ENCODE measurements around the gene PTPRN2.
A peak's percentile ranks its signal among the peaks of the same experiment; 100 is the strongest.

Gene PTPRN2

DNA sequence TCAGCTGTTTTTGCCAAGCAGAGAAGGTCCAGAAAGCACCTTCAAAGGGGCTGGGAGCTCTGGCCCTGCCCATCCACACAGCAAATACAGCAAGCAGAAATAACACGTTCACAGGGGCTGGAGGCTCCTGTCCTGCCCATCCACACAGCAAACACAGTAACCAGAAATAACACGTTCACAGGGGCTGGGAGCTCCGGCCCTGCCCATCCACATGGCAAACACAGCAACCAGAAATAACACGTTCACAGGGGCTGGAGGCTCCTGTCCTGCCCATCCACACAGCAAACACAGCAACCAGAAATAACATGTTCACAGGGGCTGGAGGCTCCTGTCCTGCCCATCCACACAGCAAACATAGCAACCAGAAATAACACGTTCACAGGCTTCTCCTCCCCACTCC, 558.1 kb downstream of the PTPRN2 start:
- DNase-seq, result no peak

DNA sequence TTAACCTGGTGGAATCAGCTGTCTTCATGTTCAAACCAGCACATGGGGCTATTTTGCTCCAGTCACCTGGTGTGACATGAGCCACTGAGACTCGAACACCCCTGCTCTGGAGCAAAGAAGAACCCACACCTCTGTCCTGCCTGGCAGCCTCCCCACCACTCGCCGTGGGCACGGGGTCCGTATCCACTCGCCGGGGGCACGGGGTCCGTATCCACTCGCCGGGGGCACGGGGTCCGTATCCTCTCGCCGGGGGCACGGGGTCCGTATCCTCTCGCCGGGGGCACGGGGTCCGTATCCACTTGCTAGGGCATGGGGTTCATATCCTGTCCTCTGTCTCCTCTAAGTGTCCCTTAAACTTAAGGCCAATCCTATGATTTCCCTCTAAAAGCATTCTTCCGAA, 558.7 kb downstream of the PTPRN2 start:
- no peak for DNase-seq

DNA sequence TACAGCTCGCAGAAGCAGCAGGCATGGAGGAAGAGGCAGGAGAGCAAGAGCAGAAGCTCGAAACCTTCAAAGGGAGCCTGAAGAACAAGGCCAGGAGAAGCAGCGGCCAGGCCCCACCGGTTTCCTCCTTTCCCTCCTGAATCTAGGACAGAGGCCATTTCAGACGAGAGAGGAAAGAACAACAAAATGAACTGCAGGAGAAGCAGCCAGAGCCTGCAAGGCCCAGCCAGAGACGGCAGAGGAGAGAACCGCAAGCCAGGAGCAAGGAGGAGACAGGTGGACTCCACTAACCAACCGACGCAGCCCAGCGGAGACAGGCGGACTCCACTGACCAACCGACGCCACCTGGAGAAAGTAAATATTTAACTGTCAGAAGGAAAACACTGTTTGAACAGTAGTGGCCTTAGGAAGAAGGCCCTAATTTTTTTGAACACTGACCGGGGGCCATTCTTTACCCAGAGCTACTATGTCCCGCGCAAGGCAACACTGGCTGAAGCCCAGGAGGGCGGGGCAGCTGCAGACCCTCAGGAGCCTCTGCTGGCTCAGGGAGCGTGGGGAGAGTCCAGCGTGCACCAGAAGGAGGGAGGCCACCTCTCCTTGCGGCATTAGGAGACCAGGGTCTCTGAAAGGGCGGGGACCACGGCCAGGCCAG, 559.2 kb downstream of the PTPRN2 start:
- DNase-seq, result no peak

- no peak for DNase-seq
Observed at GRCh38 chr7:158027646-158028045, 560.0 kb downstream of the PTPRN2 start.

- no peak for DNase-seq
Observed at GRCh38 chr7:158026636-158027265, 560.9 kb downstream of the PTPRN2 start.

DNA sequence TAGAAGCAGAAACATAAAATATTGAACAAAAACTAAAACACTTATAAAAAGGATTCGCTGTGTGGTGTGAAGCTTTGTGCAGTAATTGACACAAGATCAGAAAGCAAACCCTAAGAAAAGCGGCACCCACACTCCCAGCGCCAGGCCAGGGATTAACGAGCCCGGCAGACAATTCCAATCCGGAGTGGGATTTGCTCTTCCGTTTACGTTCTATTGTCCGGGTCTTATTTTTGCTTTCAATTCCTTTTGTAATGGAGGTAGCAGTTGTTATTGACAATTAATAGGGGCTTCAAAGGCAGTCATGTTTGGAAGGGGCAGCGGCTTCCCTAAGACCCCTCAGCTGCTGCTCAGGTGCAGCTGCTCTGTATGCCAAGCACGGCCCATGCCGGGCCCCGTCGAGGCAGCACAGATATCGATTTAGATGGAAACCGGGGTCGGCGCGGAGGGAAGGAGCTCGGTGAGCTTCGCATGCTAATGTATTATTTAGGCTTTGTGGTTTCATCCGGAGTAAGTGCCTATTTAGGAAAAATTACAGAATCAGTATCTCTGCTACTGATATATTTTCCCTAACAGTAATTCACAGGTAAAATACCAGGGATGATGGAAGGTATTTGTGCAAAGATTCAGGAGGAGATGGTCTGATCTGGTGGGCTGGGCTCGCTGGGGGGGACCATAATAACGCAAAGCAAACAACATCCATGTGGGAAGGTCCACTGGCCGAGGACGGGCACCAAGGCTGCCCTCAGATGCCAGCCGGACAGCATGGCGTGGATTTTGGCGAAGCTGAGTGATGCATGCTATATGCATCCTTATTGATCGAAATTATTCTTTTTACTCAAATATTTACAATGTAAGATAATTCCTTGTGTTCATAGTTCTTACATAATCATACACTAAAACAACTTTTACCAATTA, 561.7 kb downstream of the PTPRN2 start:
- no peak for DNase-seq

DNA sequence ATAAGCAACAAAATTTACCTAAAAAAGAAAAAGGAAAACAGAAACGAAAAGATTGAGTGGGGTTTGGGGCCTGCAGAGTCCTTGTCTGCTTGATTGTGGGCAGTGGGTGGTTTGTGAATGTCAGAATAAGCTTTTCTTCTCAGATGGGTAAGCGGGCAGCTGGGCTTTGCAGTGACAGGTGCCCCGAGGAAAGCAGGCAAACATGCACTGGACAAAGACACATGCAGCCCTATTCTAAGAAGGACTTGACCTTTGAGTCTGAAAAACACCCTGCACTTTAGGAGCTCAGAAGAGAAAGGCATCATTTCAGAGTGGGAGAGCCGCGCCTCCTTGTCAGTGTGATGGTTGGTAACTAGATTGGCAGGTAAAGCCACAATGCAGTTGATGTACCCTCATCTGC, 562.7 kb downstream of the PTPRN2 start:
- DNase-seq, result no peak

GRCh38 chr7:158024351-158024715, 563.3 kb downstream of the PTPRN2 start:
- no peak for DNase-seq

GRCh38 chr7:158023681-158024350, 563.8 kb downstream of the PTPRN2 start:
- no peak for DNase-seq

GRCh38 chr7:158023157-158023556, 564.5 kb downstream of the PTPRN2 start:
- DNase-seq, result no peak

- DNase-seq, result no peak
Observed at GRCh38 chr7:158022601-158023000, 565.0 kb downstream of the PTPRN2 start.

- no peak for DNase-seq
Observed at GRCh38 chr7:158021836-158022235, 565.8 kb downstream of the PTPRN2 start.

DNA sequence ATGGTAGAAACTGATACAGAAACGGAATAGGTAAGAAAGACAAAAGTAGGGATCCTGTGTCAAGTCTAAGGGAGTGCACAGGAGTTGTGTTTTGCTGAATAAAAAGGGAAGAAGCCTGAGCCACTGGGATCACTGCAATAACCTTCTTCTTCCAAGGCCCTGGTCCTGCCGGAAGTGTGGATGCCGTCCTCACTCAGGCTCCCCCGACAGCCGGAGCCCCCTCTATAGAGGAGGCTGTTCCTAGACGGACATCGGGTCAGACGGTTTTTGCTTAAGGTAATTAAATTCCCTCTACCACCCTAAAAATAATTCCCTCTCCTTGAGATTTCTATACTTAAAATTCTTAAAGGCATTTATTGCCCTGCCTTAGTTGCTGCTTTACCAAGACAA, 566.9 kb downstream of the PTPRN2 start:
- DNase-seq, result no peak

GRCh38 chr7:158019726-158020705, 567.6 kb downstream of the PTPRN2 start:
- DNase-seq, result no peak

GRCh38 chr7:158018971-158019645, 568.5 kb downstream of the PTPRN2 start:
- peak; percentile 40 for DNase-seq

GRCh38 chr7:158018098-158018762, 569.4 kb downstream of the PTPRN2 start:
- DNase-seq, result peak; percentile 32

GRCh38 chr7:158017111-158018097, 570.2 kb downstream of the PTPRN2 start:
- peak; percentile 26 for DNase-seq

DNA sequence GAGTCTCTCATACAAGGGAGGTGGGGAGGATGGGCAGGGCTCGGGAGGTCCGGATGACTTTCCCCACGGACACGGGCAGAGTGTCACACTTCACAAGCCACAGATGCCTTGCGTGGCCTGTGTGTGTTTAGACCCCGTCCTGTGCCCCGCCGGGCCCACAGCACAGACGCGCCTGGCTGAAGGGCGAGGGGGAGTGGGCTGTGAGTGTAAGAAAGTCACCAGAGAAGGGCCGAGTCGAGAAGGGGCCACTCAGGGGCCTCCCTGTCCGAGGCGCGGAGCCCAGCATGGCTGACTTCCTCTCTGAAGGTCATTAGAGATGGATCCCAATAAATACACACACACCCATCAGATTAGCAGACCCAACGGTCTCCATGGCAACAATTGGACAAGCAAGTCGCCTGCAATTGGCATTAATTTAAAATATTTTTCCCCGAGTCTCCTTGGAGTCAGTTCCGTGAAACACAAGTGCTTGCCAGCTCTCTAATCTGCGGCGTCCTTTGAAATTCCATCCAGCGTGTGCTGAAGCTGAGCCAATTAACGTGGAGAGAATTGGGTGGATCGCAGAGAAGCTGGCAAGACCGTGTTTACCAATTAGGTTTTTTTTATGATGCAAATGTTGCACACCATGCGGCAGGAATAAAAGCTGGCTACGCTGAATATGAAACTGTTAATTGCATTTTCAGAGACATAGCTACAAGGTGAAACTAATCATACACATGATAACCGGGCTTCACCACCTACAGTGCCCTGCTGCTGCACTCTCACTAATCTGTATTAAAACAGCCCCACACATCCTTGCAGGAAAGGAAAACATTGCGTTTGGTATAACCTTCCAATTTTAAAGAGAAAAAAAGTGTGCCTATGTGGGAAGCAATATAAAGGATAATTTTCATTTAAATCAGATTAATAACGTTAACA, 571.2 kb downstream of the PTPRN2 start:
- peak; percentile 66 for DNase-seq
